ENCODE data around the gene PSD2. TPM values are rescaled to one million over a fixed set of nuclear protein-coding genes. Genes with fewer than 3 reads are reported as not detected.

PSD2 gene
- total RNA-seq, 1 donor from 2014 or later: 0.52 TPM

Small RNAs within 50 kb of the gene (small RNA-seq; reads per million reads assigned to genes)
- not detected for gene AC008667.4

Other genes starting within 250 kb of the PSD2 start
- gene UBE2D2, start 234.5 kb upstream of the PSD2 start, total RNA-seq: 81.9 TPM
- gene CXXC5, start 147.5 kb upstream of the PSD2 start, total RNA-seq: 66.8 TPM
- gene NRG2, start 247.5 kb downstream of the PSD2 start, total RNA-seq: 0.52 TPM

All from skeletal muscle tissue (tissue), 2 donors.